GM18868 (cell line): ENCODE measurements around the gene GALNT3.

Source experiments
- ATAC-seq: cut with Tn5 transposase; IDR thresholded peaks from one replicate; pipeline ENCODE4 v1.9.1; 2021; ENCODE audit warnings: mild to moderate bottlenecking, moderate library complexity; ENCODE audit not compliant: unreplicated experiment

Gene GALNT3

GRCh38 chr2:165793779-165794535 is at the start of gene GALNT3:
Gene GALNT3 (minus strand): TSS chr2:165794247. CDS start chr2:165770700, 23,547 bp downstream.
- peak; percentile 20 for ATAC-seq

- ATAC-seq: no peak
Measured at GRCh38 chr2:165843351-165843750, 49.3 kb upstream of the GALNT3 start.

GRCh38 chr2:165840333-165840958 is 46.4 kb upstream of the GALNT3 start:
- no peak for ATAC-seq

GRCh38 chr2:165839610-165840009 is 45.6 kb upstream of the GALNT3 start:
- no peak for ATAC-seq

- ATAC-seq: no peak
Measured at GRCh38 chr2:165837122-165837521, 43.1 kb upstream of the GALNT3 start.

GRCh38 chr2:165835363-165835762 is 41.3 kb upstream of the GALNT3 start:
- ATAC-seq: no peak

GRCh38 chr2:165833156-165833555 is 39.1 kb upstream of the GALNT3 start:
- no peak for ATAC-seq

GRCh38 chr2:165827921-165828276 is 33.9 kb upstream of the GALNT3 start:
- no peak for ATAC-seq

GRCh38 chr2:165827016-165827920 is 33.2 kb upstream of the GALNT3 start:
- peak; percentile 42 for ATAC-seq

GRCh38 chr2:165825041-165825440 is 31.0 kb upstream of the GALNT3 start:
- ATAC-seq: no peak

GRCh38 chr2:165820296-165820695 is 26.2 kb upstream of the GALNT3 start:
- ATAC-seq: no peak

- ATAC-seq: peak; percentile 49
Measured at GRCh38 chr2:165818920-165819319, 24.9 kb upstream of the GALNT3 start.

- ATAC-seq: peak; percentile 67
Measured at GRCh38 chr2:165815299-165816141, 21.5 kb upstream of the GALNT3 start.

GRCh38 chr2:165814473-165814872 is 20.4 kb upstream of the GALNT3 start:
- no peak for ATAC-seq

- ATAC-seq: no peak
Measured at GRCh38 chr2:165811592-165812370, 17.7 kb upstream of the GALNT3 start.

GRCh38 chr2:165810418-165810817 is 16.4 kb upstream of the GALNT3 start:
- no peak for ATAC-seq

GRCh38 chr2:165804719-165805118 is 10.7 kb upstream of the GALNT3 start:
- ATAC-seq: no peak

GRCh38 chr2:165803123-165803760 is 9.2 kb upstream of the GALNT3 start:
- no peak for ATAC-seq

GRCh38 chr2:165801176-165801575 is 7.1 kb upstream of the GALNT3 start:
- no peak for ATAC-seq
